ENCODE measurements around the gene MEI1.

MEI1 gene

DNA sequence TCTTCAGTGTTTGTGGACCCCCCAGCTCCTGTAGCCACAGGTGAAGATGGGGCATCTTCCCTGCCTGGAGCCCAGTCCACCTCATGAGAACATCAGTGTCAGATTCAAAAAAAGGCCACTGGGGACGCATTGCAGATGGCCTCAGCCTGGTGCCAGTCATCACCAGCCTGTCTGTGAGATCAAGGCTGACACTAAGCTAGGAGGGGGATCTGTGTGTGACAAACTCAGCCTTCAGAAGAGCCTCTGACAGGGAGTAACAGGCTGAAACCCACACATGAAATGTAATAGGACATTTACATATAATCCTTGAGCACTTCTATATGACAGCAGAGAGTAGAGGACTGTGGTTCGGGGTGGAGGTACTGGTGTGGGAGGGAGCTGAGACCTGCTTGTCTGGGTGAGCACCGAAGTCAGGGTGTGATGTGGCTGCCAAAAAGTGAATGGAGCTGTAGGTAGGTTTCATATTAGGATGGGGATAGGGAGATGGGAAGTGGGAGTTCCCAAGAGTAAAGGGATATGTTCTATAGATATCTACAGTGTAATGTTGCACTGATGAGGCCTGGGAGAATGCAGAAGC lies 80.7 kb downstream of the MEI1 start:
- TF ChIP-seq, protein P1, sequence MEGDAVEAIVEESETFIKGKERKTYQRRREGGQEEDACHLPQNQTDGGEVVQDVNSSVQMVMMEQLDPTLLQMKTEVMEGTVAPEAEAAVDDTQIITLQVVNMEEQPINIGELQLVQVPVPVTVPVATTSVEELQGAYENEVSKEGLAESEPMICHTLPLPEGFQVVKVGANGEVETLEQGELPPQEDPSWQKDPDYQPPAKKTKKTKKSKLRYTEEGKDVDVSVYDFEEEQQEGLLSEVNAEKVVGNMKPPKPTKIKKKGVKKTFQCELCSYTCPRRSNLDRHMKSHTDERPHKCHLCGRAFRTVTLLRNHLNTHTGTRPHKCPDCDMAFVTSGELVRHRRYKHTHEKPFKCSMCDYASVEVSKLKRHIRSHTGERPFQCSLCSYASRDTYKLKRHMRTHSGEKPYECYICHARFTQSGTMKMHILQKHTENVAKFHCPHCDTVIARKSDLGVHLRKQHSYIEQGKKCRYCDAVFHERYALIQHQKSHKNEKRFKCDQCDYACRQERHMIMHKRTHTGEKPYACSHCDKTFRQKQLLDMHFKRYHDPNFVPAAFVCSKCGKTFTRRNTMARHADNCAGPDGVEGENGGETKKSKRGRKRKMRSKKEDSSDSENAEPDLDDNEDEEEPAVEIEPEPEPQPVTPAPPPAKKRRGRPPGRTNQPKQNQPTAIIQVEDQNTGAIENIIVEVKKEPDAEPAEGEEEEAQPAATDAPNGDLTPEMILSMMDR (conservative IDR thresholded peaks at IDR 0.05), result no peak
- TF ChIP-seq ZFX (IDR thresholded peaks at IDR 0.05), result no peak

DNA sequence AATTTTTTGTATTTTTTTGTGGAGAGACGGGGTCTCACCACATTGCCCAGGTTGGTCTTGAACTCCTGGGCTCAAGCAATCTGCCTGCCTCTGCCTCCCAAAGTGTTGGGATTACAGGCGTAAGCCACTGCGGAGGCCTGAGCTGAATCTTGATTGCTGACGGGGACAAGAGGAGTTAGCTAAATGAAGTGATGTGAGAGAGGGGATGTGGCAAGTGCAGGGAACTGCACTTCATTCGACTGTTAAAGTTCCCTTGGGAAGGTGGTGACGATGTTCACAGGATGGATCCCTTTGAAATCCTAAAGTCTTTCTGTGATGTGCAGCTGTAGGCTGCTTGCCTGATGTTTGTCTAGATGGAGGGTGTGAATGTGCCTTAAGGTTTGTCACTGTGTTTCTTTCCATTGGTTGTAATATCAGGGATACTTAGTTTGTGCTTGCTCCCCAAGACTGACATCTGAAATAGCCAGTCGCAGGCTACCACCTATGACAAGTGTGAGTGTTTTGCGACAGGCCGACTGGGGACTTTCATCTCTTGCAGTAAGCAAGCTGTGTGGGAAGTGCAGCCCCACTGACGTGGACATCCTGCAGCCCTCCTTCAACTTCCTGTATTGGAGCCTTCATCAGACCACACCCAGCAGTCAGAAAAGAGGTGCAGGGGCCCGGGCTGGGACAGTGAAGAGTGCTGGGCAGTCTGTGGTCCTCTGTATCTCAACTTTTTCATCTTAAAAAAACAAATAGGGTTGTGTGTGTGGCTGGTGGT lies 81.6 kb downstream of the MEI1 start:
- H3K27ac ChIP-seq, result no peak overlapping the region
- no peak for TF ChIP-seq ZFX (IDR thresholded peaks at IDR 0.05)
- TF ChIP-seq, protein P1 (conservative IDR thresholded peaks at IDR 0.05), result no peak

More for the DNA sequence above, 80.7 kb downstream of the MEI1 start:
- no peak overlapping the region for H3K27ac ChIP-seq

DNA sequence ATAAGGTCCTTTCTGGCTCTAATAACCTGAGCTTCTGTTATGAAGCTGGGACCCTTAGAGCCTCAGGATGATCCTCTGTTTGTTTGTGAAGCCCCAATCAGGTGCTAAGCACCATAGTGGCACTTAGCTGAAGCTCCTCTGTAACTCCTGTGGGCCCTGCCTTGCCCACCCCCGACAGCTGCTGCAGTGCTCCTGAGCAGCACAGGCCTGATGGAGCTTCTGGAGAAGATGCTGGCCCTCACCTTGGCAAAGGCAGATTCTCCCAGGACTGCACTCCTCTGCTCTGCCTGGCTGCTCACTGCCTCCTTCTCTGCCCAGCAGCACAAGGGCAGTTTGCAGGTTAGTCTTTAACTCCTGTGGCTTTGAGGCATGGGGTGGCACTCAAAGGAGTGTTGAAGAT lies 82.2 kb downstream of the MEI1 start:
- H3K27ac ChIP-seq, result no peak overlapping the region
- TF ChIP-seq ZFX (IDR thresholded peaks at IDR 0.05), result no peak
- TF ChIP-seq, protein P1 (conservative IDR thresholded peaks at IDR 0.05), result no peak

DNA sequence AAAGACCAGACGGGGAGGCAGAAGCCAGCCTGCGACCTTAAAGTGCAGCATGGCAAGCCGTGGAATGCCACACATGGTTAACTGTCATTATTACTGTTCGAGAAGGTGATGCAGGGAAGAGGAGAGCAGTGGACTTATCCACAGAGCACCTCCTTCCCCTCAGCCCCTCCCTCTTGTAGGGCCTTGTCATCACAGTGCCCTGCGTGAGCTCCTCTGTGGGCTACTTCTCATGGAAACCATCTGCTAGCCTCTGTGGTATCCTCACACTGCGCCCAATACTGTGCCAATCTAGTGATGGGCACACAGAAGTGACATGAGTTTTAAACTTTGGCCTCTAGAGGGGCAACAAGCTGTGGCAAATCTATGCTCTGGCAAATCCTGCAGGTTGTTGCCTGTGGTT lies 83.0 kb downstream of the MEI1 start:
- TF ChIP-seq, protein P1 (conservative IDR thresholded peaks at IDR 0.05), result no peak
- TF ChIP-seq ZFX (IDR thresholded peaks at IDR 0.05), result no peak
- no peak overlapping the region for H3K27ac ChIP-seq

DNA sequence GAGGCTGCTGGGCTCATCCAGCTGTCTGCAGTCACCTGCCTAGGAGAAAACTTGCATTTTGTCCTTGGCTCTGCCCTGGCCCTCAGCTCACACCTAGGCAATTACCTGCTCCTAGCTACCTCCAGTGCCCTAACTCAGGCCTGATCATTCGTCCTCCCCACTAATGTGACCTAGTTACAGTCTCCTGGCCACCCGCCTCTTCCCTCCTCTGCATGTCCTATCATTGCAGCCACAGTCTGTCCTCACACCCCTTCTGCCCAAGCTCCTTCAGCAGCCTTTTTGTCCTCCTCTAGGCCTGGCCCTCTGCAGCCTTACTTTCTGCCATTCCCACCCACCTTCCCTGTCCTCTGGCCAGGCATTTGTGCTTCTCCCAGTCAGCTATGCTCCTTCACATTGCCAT lies 83.4 kb downstream of the MEI1 start:
- no peak overlapping the region for H3K27ac ChIP-seq
- no peak for TF ChIP-seq ZFX (IDR thresholded peaks at IDR 0.05)
- TF ChIP-seq, protein P1 (conservative IDR thresholded peaks at IDR 0.05), result no peak

DNA sequence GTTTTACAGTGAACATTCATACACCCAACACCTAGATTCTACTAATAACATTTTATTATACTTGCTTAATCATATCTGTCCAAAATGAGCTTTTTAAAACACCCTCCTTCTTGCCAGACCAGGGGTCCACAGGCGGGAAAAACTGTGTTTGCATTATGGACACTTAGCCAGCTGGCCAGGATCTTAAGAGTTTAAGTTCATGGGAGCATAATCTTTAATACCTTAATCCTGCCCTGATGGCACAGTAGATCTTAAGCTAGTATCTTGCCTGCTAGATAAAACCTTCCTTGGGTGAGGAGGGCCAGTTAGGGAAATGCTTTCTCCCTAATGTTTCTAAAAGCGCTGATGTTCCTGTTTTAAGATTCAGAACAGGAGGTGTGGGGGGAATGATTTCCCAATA lies 88.0 kb downstream of the MEI1 start:
- TF ChIP-seq ZFX (IDR thresholded peaks at IDR 0.05), result no peak
- TF ChIP-seq, protein P1 (conservative IDR thresholded peaks at IDR 0.05), result no peak
- H3K27ac ChIP-seq, result no peak overlapping the region

DNA sequence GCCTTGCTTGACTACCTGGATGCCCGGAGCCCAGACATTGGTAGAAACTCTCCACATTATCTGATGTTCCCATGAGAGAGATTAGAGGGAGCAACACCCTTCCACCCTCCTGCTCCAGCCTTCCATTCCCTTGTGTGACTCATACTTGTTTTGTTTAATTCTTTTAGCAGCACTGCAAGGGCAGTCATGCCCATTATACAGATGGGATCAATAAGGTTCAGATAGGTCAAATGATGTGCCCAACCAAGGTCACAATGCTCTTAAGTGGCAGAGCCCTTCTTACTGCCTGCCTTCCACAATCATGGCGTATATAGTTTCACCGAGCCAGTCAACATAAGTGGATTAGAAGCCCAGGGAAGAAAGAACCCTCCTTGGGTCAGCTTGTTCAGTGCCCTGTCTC lies 94.6 kb downstream of the MEI1 start:
- H3K27ac ChIP-seq, result no peak overlapping the region
- TF ChIP-seq ZFX (IDR thresholded peaks at IDR 0.05), result no peak
- TF ChIP-seq, protein P1 (conservative IDR thresholded peaks at IDR 0.05), result no peak

Data from C4-2B (cell line).